Chondrocyte (in vitro differentiated cells): ENCODE data around the gene EIF5AL1. TPM values are rescaled to one million over a fixed set of nuclear protein-coding genes. Genes with fewer than 3 reads are reported as not detected.
A peak's percentile ranks its signal among the peaks of the same experiment; 100 is the strongest.
"Not testable (repeated sequence)": the region's sequence is repeated elsewhere in the genome, so short reads cannot be mapped to it uniquely, and the experiment has no call there.

Experiments
- DNase-seq: peaks from one replicate; pipeline ENCODE4 v3.0.0; 2021; ENCODE audit warnings: mixed read lengths, low spot score
- H3K27ac Mint-ChIP-seq: one replicate; pipeline ENCODE4 v1.8.0; 2021; ENCODE audit warnings: mild to moderate bottlenecking, moderate library complexity, mixed read lengths; ENCODE audit not compliant: unreplicated experiment
- H3K27me3 Mint-ChIP-seq: 2 replicates; pipeline ENCODE4 v1.8.0; 2021; ENCODE audit warnings: low read depth, mixed read lengths
- H3K36me3 Mint-ChIP-seq: 2 replicates; pipeline ENCODE4 v1.8.0; 2021; ENCODE audit warnings: low read depth, mixed read lengths
- H3K4me1 Mint-ChIP-seq: 2 replicates; pipeline ENCODE4 v1.8.0; 2021; ENCODE audit warnings: low read depth, mild to moderate bottlenecking, mixed read lengths
- H3K4me3 Mint-ChIP-seq: one replicate; pipeline ENCODE4 v1.8.0; 2021; ENCODE audit warnings: mild to moderate bottlenecking, moderate library complexity, mixed read lengths; ENCODE audit not compliant: unreplicated experiment
- H3K9me3 Mint-ChIP-seq: 2 replicates; pipeline ENCODE4 v1.8.0; 2021; ENCODE audit warnings: low read depth, mixed read lengths
- CTCF ChIP-seq: fragments of 200-600 bp; sonication (generic); IDR thresholded peaks from 2 replicates; pipeline ENCODE4 v1.5.0; 2021; ENCODE audit warnings: antibody characterized with exemption, mild to moderate bottlenecking, moderate library complexity
- total RNA-seq: library from RNA; stranded (reverse); gene quantifications from 3 replicates; pipeline ENCODE4 v1.2.1, GENCODE V29; 2021

The EIF5AL1 gene
- total RNA-seq, 1 donor from 2014 or later = 0.20 TPM

DNA sequence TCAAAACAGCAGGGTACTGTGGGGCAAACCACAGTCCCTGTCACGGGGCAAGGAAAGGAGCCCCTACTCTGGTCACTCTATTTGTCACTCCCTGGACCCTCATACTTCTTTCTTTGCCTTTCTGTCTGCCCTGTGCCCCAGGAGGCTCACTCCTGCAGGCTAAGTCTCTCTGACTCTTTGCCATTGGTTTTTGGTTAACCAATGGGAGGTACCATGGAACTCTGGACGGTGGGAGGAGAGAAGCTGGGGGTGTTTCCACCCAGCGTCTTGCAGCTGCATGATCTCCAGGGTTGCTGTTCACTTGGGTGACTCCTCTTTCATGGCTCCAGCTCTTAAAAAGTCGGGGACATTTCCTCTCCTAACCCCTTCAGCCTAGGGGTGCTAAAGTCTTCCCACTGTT is 15.4 kb upstream of the EIF5AL1 start:
- no peak overlapping the region for H3K4me3 Mint-ChIP-seq
- no peak for DNase-seq
- no peaks in the 10 kb centered on the region for H3K4me1 Mint-ChIP-seq
- H3K27me3 Mint-ChIP-seq = peaks cover 11% of the 10 kb centered on the region
- no peak overlapping the region for H3K27ac Mint-ChIP-seq
- H3K9me3 Mint-ChIP-seq = no peaks in the 10 kb centered on the region
- TF ChIP-seq CTCF = no peak
- H3K36me3 Mint-ChIP-seq = no peaks in the 10 kb centered on the region

- no peak overlapping the region for H3K27ac Mint-ChIP-seq
- DNase-seq = no peak
- H3K36me3 Mint-ChIP-seq = no peaks in the 10 kb centered on the region
- H3K4me3 Mint-ChIP-seq = no peak overlapping the region
- peaks cover 4% of the 10 kb centered on the region for H3K4me1 Mint-ChIP-seq
- no peaks in the 10 kb centered on the region for H3K9me3 Mint-ChIP-seq
- TF ChIP-seq CTCF = no peak
- peaks cover 14% of the 10 kb centered on the region for H3K27me3 Mint-ChIP-seq
Observed at GRCh38 chr10:79498291-79498829, 14.0 kb upstream of the EIF5AL1 start.

GRCh38 chr10:79502561-79503309 is 9.6 kb upstream of the EIF5AL1 start:
- TF ChIP-seq CTCF = peak; percentile 76
- H3K4me3 Mint-ChIP-seq = no peak overlapping the region
- DNase-seq = no peak
- no peak overlapping the region for H3K27ac Mint-ChIP-seq
- peaks cover 4% of the 10 kb centered on the region for H3K4me1 Mint-ChIP-seq
- peaks cover 14% of the 10 kb centered on the region for H3K27me3 Mint-ChIP-seq
- H3K36me3 Mint-ChIP-seq = no peaks in the 10 kb centered on the region
- no peaks in the 10 kb centered on the region for H3K9me3 Mint-ChIP-seq

DNA sequence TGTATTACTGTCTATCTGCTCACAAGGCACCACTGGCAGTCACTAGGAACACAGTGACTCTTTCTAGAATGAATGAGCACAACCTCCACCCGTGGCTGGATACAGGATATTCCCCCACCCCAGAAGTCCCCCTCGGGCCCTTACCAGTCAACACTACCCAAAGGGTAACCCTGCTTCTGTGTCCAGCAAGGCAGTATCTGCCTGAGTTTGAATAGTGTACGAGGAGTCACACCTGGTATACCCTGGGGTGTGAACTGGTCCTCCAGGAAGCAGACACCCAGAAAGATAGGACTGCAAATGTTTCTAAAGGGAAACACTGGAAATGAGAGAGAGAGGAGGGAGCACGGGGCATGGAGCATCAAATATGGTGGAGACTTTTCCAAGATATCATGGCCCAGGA is 8.5 kb upstream of the EIF5AL1 start:
- H3K36me3 Mint-ChIP-seq, H3K4me3 Mint-ChIP-seq, H3K9me3 Mint-ChIP-seq, DNase-seq, H3K4me1 Mint-ChIP-seq, H3K27ac Mint-ChIP-seq: not testable (repeated sequence)
- peaks cover 12% of the 10 kb centered on the region for H3K27me3 Mint-ChIP-seq

DNA sequence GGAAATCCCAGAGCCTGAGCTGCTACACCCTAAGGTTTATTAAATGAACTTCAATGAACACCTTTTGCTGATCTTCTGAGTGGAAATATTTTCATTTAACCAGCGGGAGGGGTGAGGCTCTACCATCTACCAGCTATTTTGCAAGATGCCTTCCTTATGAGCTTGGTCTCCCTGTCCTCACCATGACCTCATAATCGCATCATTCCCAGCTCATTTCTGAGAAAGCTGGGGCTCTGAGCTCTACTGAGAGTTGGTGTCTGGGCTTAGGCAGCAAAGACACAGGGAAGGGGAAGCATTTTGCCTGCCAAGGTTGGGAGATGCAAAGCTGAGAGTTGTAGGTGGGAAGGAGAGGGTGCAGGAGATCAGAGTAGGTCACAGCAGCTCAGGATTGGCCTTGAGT is 7.8 kb upstream of the EIF5AL1 start:
- not testable (repeated sequence) for H3K36me3 Mint-ChIP-seq, DNase-seq, H3K9me3 Mint-ChIP-seq, H3K4me1 Mint-ChIP-seq, H3K27ac Mint-ChIP-seq, H3K4me3 Mint-ChIP-seq
- H3K27me3 Mint-ChIP-seq = peaks cover 12% of the 10 kb centered on the region

DNA sequence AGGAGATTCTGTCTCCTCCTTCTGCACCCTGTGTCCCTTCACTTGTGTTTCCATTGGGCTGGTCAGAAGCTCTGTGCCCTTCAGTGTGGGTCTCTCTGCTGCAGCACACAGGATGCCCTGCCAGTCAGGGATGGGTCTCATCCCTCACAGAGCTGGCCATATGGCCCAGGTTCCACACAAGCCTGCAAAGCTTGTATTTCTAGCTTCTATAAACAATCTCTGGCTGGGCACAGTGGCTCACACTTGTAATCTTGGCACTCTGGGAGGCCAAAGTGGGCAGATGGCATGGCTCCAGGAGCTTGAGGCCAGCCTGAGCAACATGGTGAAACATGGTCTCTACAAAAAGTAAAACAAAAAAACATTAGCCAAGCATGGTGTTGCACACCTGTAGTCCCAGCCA is 7.0 kb upstream of the EIF5AL1 start:
- DNase-seq, H3K4me3 Mint-ChIP-seq, H3K9me3 Mint-ChIP-seq, H3K36me3 Mint-ChIP-seq, H3K4me1 Mint-ChIP-seq, H3K27ac Mint-ChIP-seq: not testable (repeated sequence)
- peaks cover 12% of the 10 kb centered on the region for H3K27me3 Mint-ChIP-seq

- peaks cover 6% of the 10 kb centered on the region for H3K4me1 Mint-ChIP-seq
- no peak for TF ChIP-seq CTCF
- no peaks in the 10 kb centered on the region for H3K36me3 Mint-ChIP-seq
- DNase-seq = no peak
- no peaks in the 10 kb centered on the region for H3K9me3 Mint-ChIP-seq
- no peak overlapping the region for H3K4me3 Mint-ChIP-seq
- H3K27ac Mint-ChIP-seq = no peak overlapping the region
- peaks cover 12% of the 10 kb centered on the region for H3K27me3 Mint-ChIP-seq
Observed at GRCh38 chr10:79505829-79506228, 6.5 kb upstream of the EIF5AL1 start.
